Nephron progenitor cell (in vitro differentiated cells): ENCODE measurements around the gene MTG1.

Experiments
- DNase-seq: peaks from one replicate; pipeline ENCODE4 v3.0.0; 2021
- H3K27ac Mint-ChIP-seq: 2 replicates; pipeline ENCODE4 v1.8.0; 2021; ENCODE audit warnings: mild to moderate bottlenecking, moderate library complexity, mixed read lengths
- H3K27me3 Mint-ChIP-seq: 2 replicates; pipeline ENCODE4 v1.8.0; 2021; ENCODE audit warnings: mild to moderate bottlenecking, low read depth, mixed read lengths; ENCODE audit not compliant: poor library complexity
- H3K36me3 Mint-ChIP-seq: 2 replicates; pipeline ENCODE4 v1.8.0; 2021; ENCODE audit warnings: low read depth, mixed read lengths
- H3K4me1 Mint-ChIP-seq: 2 replicates; pipeline ENCODE4 v1.8.0; 2021; ENCODE audit warnings: mixed read lengths
- H3K4me3 Mint-ChIP-seq: 2 replicates; pipeline ENCODE4 v1.8.0; 2021; ENCODE audit warnings: mild to moderate bottlenecking, moderate library complexity, mixed read lengths
- H3K9me3 Mint-ChIP-seq: 2 replicates; pipeline ENCODE4 v1.8.0; 2021; ENCODE audit warnings: mild to moderate bottlenecking, moderate library complexity, mixed read lengths
- CTCF ChIP-seq: fragments of 200-600 bp; sonication (generic); IDR thresholded peaks from 2 replicates; pipeline ENCODE4 v1.5.0; 2021; ENCODE audit warnings: antibody characterized with exemption

MTG1 gene

GRCh38 chr10:133462512-133463305 is 68.8 kb downstream of the MTG1 start:
- no peak overlapping the region for H3K4me3 Mint-ChIP-seq
- H3K36me3 Mint-ChIP-seq: peaks cover 26% of the 10 kb centered on the region

GRCh38 chr10:133464582-133465031 is 70.7 kb downstream of the MTG1 start:
- no peaks in the 10 kb centered on the region for H3K4me1 Mint-ChIP-seq
- H3K27me3 Mint-ChIP-seq: peaks cover 6% of the 10 kb centered on the region
- no peak overlapping the region for H3K4me3 Mint-ChIP-seq
- no peak for DNase-seq
- H3K27ac Mint-ChIP-seq: no peak overlapping the region
- peaks cover 29% of the 10 kb centered on the region for H3K36me3 Mint-ChIP-seq
- no peak for TF ChIP-seq CTCF
- peaks cover 78% of the 10 kb centered on the region for H3K9me3 Mint-ChIP-seq

More at GRCh38 chr10:133462512-133463305, 68.8 kb downstream of the MTG1 start:
- DNase-seq: no peak
- H3K27me3 Mint-ChIP-seq: peaks cover 6% of the 10 kb centered on the region
- H3K9me3 Mint-ChIP-seq: peaks cover 77% of the 10 kb centered on the region
- no peaks in the 10 kb centered on the region for H3K4me1 Mint-ChIP-seq
- no peak overlapping the region for H3K27ac Mint-ChIP-seq
- no peak for TF ChIP-seq CTCF

GRCh38 chr10:133465191-133465949 is 71.4 kb downstream of the MTG1 start:
- Mint-ChIP-seq H3K27me3 (peaks cover 6% of the 10 kb centered on the region), H3K4me3 (no peak overlapping the region), H3K36me3 (peaks cover 29% of the 10 kb centered on the region), H3K9me3 (peaks cover 80% of the 10 kb centered on the region), H3K27ac (no peak overlapping the region), H3K4me1 (no peaks in the 10 kb centered on the region)
- TF ChIP-seq CTCF: no peak
- no peak for DNase-seq

- DNase-seq: no peak
- Mint-ChIP-seq H3K36me3 (peaks cover 29% of the 10 kb centered on the region), H3K4me3 (no peak overlapping the region), H3K4me1 (no peaks in the 10 kb centered on the region), H3K27ac (no peak overlapping the region), H3K9me3 (peaks cover 80% of the 10 kb centered on the region), H3K27me3 (peaks cover 6% of the 10 kb centered on the region)
- TF ChIP-seq CTCF: no peak
Measured at GRCh38 chr10:133465950-133466474, 72.1 kb downstream of the MTG1 start.

GRCh38 chr10:133466683-133467275 is 72.8 kb downstream of the MTG1 start:
- Mint-ChIP-seq H3K4me1 (no peaks in the 10 kb centered on the region), H3K36me3 (peaks cover 23% of the 10 kb centered on the region), H3K27ac (no peak overlapping the region), H3K9me3 (peaks cover 80% of the 10 kb centered on the region), H3K4me3 (no peak overlapping the region), H3K27me3 (peaks cover 8% of the 10 kb centered on the region)
- DNase-seq: no peak
- no peak for TF ChIP-seq CTCF
